ENCODE measurements around the gene OMD. TPM values are rescaled to one million over a fixed set of nuclear protein-coding genes. Genes with fewer than 3 reads are reported as not detected.
A peak's percentile ranks its signal among the peaks of the same experiment; 100 is the strongest.

OMD gene, protein sequence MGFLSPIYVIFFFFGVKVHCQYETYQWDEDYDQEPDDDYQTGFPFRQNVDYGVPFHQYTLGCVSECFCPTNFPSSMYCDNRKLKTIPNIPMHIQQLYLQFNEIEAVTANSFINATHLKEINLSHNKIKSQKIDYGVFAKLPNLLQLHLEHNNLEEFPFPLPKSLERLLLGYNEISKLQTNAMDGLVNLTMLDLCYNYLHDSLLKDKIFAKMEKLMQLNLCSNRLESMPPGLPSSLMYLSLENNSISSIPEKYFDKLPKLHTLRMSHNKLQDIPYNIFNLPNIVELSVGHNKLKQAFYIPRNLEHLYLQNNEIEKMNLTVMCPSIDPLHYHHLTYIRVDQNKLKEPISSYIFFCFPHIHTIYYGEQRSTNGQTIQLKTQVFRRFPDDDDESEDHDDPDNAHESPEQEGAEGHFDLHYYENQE
- total RNA-seq: 1 to 10 TPM; 2.4 to 8.5 TPM
- polyA plus RNA-seq (ENCODE audit: insufficient read length in 6 of 6): 1 to 10 TPM in 3 of 6 donors, under 1 TPM in 3; 0.47 to 1.3 (median 0.90) TPM
- long read RNA-seq, donor 1: 0 reads
- long read RNA-seq, donor 2: 0 reads
- long read RNA-seq, donor 3: 0 reads
- long read RNA-seq, donor 4, partial matches to known transcripts: 0 of 1 reads
- long read RNA-seq, donor 4, other reads (novel, unspliced or antisense): 0 of 1 reads
- long read RNA-seq, donor 5: 0 reads
- long read RNA-seq, donor 6, partial matches to known transcripts: 0 of 1 reads
- long read RNA-seq, donor 6, other reads (novel, unspliced or antisense): 0 of 1 reads
- long read RNA-seq, donor 7: 0 reads
- long read RNA-seq, donor 8: 0 reads
- long read RNA-seq, donor 9: 0 reads
- long read RNA-seq, donor 10: 0 reads
- long read RNA-seq, donor 11: 0 reads
- long read RNA-seq, donor 12: 0 reads

DNA sequence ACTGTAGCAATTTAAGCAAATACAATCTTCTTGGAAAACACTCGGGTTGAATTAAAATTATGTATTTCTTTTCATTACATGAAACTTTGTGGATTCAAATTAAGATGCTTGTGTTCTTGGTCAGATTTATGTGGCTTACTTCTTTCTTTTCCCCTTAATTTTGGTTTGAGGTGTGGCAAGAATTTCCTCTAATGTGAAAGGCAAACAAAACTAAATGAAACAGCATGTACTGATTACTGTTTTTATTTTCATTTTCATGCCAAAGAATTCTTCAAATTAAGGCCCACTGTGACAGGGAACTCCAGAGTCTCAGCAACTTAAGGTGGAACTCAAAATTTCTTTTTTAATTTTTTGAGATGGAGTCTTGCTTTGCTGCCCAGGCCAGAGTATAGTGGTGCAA is at the start of gene OMD:
OMD (minus strand) TSS at position 132 of the 400 bp plus-strand sequence. CDS start 6,913 bp downstream, outside the sequence.
- H3K4me3 ChIP-seq: no peak within 1 kb of the TSS
- peak within 1 kb of the TSS in 1 of 2 donors; percentile 65 for H3K27ac ChIP-seq
- intact Hi-C loops (cut with DNase I): no loop called here
- DNase-seq (no peak), ATAC-seq (no peak)
- TF ChIP-seq, protein P1, sequence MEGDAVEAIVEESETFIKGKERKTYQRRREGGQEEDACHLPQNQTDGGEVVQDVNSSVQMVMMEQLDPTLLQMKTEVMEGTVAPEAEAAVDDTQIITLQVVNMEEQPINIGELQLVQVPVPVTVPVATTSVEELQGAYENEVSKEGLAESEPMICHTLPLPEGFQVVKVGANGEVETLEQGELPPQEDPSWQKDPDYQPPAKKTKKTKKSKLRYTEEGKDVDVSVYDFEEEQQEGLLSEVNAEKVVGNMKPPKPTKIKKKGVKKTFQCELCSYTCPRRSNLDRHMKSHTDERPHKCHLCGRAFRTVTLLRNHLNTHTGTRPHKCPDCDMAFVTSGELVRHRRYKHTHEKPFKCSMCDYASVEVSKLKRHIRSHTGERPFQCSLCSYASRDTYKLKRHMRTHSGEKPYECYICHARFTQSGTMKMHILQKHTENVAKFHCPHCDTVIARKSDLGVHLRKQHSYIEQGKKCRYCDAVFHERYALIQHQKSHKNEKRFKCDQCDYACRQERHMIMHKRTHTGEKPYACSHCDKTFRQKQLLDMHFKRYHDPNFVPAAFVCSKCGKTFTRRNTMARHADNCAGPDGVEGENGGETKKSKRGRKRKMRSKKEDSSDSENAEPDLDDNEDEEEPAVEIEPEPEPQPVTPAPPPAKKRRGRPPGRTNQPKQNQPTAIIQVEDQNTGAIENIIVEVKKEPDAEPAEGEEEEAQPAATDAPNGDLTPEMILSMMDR (IDR thresholded peaks at IDR 0.05): no peak
- no peaks in the 10 kb centered on the region for H3K9me3 ChIP-seq
- no peaks in the 10 kb centered on the region for H3K4me1 ChIP-seq
- H3K27me3 ChIP-seq: no peaks in the 10 kb centered on the region
- H3K36me3 ChIP-seq: no peaks in the 10 kb centered on the region

DNA sequence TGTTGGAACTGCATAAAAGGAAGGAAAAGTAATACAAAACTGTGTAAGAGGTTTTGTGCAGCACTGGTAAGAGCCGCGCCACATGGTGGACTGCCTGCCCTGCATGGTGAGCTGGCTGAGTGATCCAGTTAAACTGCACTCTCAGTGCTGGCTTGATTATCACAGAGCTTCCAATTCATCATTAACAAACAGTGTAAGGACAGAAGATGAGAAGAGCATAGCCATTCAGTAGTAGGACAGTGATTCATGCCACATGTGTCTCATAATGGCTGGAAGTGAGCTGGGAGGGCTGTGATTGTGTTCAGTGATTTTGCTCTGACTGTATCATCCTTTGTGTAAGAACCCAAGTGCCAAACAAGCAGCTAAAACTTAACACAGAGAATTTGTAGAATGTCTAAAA is 43.9 kb upstream of the OMD start:
- TF ChIP-seq, protein P1 (IDR thresholded peaks at IDR 0.05): no peak
- intact Hi-C loops (cut with DNase I): no loop called here
- no peaks in the 10 kb centered on the region for H3K4me1 ChIP-seq
- H3K27ac ChIP-seq: no peak overlapping the region
- no peaks in the 10 kb centered on the region for H3K36me3 ChIP-seq
- no peak overlapping the region for H3K4me3 ChIP-seq
- no peak for DNase-seq
- no peaks in the 10 kb centered on the region for H3K9me3 ChIP-seq
- ATAC-seq: no peak
- no peaks in the 10 kb centered on the region for H3K27me3 ChIP-seq

DNA sequence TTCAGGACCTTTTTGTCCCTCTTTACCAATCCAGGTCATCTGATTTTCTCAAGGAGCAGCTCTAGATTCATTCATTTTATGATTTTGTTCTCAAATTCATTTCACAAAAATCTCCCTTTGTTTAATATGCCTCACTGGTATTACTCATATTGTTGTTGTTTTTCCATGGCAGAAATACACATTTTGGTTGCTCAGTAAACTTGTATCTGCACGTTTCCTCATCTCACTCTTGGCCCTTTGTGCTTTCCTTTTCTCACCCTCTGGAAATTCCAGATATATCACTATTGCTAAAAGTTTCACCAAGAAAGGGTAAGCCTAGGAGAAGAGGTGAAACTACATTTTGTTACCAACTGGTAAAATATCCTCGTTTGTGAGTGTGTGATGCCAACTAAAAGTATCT is 43.2 kb upstream of the OMD start:
- DNase-seq: no peak
- Histone ChIP-seq H3K9me3 (no peaks in the 10 kb centered on the region), H3K4me3 (no peak overlapping the region), H3K27ac (no peak overlapping the region), H3K36me3 (no peaks in the 10 kb centered on the region), H3K27me3 (no peaks in the 10 kb centered on the region), H3K4me1 (no peaks in the 10 kb centered on the region)
- TF ChIP-seq, protein P1 (IDR thresholded peaks at IDR 0.05): no peak
- intact Hi-C loops (cut with DNase I): no loop called here
- no peak for ATAC-seq

DNA sequence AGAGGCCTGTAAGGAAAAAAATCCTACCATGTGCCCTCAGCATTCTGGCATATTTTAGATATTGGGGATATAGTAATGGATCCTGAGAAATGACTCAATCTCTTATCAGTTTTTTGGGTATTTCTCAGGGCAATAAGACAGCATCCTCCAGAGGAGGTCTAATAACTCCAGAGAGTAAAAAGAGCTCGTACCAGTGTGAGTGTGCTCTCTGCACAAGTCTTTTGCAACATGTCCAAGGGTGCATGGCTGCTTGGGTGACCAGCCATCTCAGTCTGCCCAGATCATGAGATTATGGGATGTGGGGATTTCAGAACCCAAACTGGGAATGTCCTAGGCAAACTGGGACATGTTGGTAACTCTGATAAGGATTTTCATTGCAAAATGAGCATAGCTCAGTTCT is 42.8 kb upstream of the OMD start:
- DNase-seq (no peak), ATAC-seq (no peak)
- no peak overlapping the region for H3K4me3 ChIP-seq
- H3K36me3 ChIP-seq: no peaks in the 10 kb centered on the region
- no peaks in the 10 kb centered on the region for H3K4me1 ChIP-seq
- no peak overlapping the region for H3K27ac ChIP-seq
- H3K27me3 ChIP-seq: no peaks in the 10 kb centered on the region
- intact Hi-C loops (cut with DNase I): no loop called here
- TF ChIP-seq, protein P1 (IDR thresholded peaks at IDR 0.05): no peak
- no peaks in the 10 kb centered on the region for H3K9me3 ChIP-seq

DNA sequence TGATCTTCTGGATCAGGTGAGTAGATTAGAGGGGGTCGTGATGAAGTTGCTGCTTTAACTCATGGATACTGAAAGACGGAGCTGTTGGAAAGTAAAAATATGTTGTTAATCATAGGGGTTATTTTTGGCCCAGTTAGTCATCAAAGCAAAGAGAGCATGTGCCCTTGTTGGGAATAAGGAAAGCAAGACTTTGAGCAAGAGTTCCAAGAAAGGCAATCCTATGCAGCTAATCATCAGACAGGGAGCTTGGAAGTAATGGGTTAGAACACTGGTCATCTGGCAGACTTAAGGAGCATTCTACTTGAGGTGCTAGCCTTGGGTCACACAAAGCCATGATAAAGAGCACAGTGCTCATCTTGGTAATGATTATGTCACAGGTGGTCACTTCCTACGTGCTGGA is 39.7 kb upstream of the OMD start:
- TF ChIP-seq, protein P1 (IDR thresholded peaks at IDR 0.05): no peak
- no peak overlapping the region for H3K4me3 ChIP-seq
- no peaks in the 10 kb centered on the region for H3K36me3 ChIP-seq
- DNase-seq (no peak), ATAC-seq (peak; percentile 41)
- H3K9me3 ChIP-seq: no peaks in the 10 kb centered on the region
- no peaks in the 10 kb centered on the region for H3K4me1 ChIP-seq
- H3K27ac ChIP-seq: no peak overlapping the region
- no peaks in the 10 kb centered on the region for H3K27me3 ChIP-seq
- intact Hi-C loops (cut with DNase I): no loop called here

Measured in left lung (tissue), 14 donors.